Body of pancreas (tissue), 4 donors: ENCODE results near the gene POMT2. TPM values are rescaled to one million over a fixed set of nuclear protein-coding genes. Genes with fewer than 3 reads are reported as not detected.

Source experiments
- ATAC-seq: fragments of 150-250 bp; one replicate; pipeline ENCODE4 v1.9.1; 2016
- DNase-seq, 4 donors: peaks; one replicate each; pipeline ENCODE4 v3.0.0-alpha.2; 2019
- H3K27ac ChIP-seq, 4 donors: fragments of 200-600 bp; sonication (generic); 1 replicate in 3 of 4; 2 replicates in 1 of 4; pipeline versions ENCODE4 v1.5.1 to v1.6.1; 2016 to 2019; ENCODE audit warnings: mild to moderate bottlenecking in 1 of 4, mixed read lengths in 1 of 4, moderate library complexity in 1 of 4
- H3K27me3 ChIP-seq, 2 donors: fragments of 200-600 bp; sonication (generic); one replicate each; pipeline ENCODE4 v1.6.0; 2016; ENCODE audit warnings: mild to moderate bottlenecking in 1 of 2
- H3K36me3 ChIP-seq, 2 donors: fragments of 200-600 bp; sonication (generic); replicated peaks in 1 of 2; 2 replicates each; pipeline ENCODE4 v1.5.1; 2016; ENCODE audit warnings: low read depth in 2 of 2; ENCODE audit not compliant: insufficient read depth in 1 of 2
- H3K4me1 ChIP-seq: fragments of 200-600 bp; sonication (generic); one replicate; pipeline ENCODE4 v1.6.0; 2016
- H3K4me3 ChIP-seq, 2 donors: fragments of 200-600 bp; sonication (generic); 1 replicate in 1 of 2; 2 replicates in 1 of 2; pipeline ENCODE4 v1.5.1; 2016 to 2019
- H3K9me3 ChIP-seq, 3 donors: fragments of 200-600 bp; sonication (generic); 1 replicate in 2 of 3; 2 replicates in 1 of 3; pipeline ENCODE4 v1.5.1; 2016
- POLR2A ChIP-seq, 3 donors: fragments of 450-650 bp; IDR thresholded peaks; one replicate each; pipeline ENCODE4 v1.6.1; 2016; ENCODE audit warnings: antibody characterized with exemption in 3 of 3, mild to moderate bottlenecking in 2 of 3
- WGBS, 2 donors: methylation state at CpG; one replicate each; pipeline ENCODE4 v1.1.5; 2017; 5-methylcytosine and 5-hydroxymethylcytosine counted together
- intact Hi-C: fragments of 100-400 bp; cut with DNase I; formaldehyde crosslinking; loops from one replicate; pipeline ENCODE4 v1.15.1; 2023
- total RNA-seq, 2 donors: library from RNA; depleted of rRNA; stranded (reverse); fragments of >200 nt; gene quantifications; one replicate each; pipeline ENCODE4 v1.1.0, GENCODE V29; 2016
- TF ChIP-seq, protein P1 (sequence below), 7 experiments: fragments of 450-650 bp in 4 of 7; fragments of 200-600 bp in 3 of 7; sonication (generic) in 3 of 7; IDR thresholded peaks; one replicate each; pipeline ENCODE4 v1.5.1; 2016 to 2019; ENCODE audit warnings: antibody characterized with exemption in 7 of 7

The POMT2 gene
- total RNA-seq, 2 donors from 2014 or later, result 22.6 to 45.2 TPM

DNA sequence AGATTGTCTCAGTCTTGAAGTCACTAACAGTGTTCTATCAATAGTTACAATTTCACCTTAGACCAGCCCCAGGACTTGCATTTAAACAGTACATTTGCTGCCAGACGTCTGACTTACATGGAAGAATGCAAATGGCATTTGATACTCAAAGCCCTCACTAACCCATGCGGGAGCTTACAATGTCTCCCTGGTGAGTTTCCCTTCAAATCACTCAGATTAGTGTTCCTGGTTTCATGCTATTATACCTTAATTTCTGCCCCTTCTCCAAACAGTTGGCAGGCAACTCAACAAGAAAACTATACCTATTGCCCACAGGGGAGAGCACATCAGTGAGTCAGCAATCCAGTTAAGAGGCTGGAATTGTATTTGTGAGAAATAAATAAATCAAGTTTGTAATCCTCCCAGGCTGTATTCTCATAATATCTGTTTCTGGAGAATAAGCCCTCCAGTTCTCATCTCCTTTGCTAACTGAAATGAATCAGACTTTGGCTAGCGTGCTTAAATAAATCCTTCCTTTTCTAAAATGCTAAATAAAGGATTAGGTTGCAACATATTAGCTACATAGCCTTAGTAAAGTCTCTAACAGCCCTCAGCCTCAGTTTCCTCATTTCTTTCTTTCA, 23.8 kb upstream of the POMT2 start:
- WGBS, 2 donors, result 83 to 94% methylated on average over 3 of the region's 3 CpGs
- ATAC-seq, result no peak
- TF ChIP-seq POLR2A (IDR thresholded peaks at IDR 0.05), result no peak
- TF ChIP-seq, protein P1, sequence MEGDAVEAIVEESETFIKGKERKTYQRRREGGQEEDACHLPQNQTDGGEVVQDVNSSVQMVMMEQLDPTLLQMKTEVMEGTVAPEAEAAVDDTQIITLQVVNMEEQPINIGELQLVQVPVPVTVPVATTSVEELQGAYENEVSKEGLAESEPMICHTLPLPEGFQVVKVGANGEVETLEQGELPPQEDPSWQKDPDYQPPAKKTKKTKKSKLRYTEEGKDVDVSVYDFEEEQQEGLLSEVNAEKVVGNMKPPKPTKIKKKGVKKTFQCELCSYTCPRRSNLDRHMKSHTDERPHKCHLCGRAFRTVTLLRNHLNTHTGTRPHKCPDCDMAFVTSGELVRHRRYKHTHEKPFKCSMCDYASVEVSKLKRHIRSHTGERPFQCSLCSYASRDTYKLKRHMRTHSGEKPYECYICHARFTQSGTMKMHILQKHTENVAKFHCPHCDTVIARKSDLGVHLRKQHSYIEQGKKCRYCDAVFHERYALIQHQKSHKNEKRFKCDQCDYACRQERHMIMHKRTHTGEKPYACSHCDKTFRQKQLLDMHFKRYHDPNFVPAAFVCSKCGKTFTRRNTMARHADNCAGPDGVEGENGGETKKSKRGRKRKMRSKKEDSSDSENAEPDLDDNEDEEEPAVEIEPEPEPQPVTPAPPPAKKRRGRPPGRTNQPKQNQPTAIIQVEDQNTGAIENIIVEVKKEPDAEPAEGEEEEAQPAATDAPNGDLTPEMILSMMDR (IDR thresholded peaks at IDR 0.05), result no peak

DNA sequence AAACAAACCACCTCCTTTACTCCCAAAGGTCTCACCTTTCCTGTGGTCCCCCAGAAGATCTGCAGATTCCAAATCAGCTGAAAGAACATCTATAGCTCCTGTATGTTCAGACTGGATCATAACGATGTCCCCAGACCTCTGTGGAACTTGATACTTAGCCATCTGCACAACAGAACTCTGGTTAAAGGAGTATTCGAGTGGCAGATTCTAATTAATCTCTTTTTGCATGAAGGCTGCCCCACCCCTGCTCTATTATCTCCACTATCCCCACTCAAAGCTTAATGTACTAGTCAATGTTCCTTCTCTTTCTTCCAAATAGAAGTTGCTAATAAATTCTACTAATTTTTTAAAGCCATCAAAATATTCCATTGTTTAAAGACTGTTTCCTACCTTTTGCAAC, 23.0 kb upstream of the POMT2 start:
- intact Hi-C loops, result no loop called here
- H3K27me3 ChIP-seq, result no peaks in the 10 kb centered on the region
- no peaks in the 10 kb centered on the region for H3K4me1 ChIP-seq
- no peak overlapping the region for H3K4me3 ChIP-seq
- H3K27ac ChIP-seq, result no peak overlapping the region
- no peak for ATAC-seq
- no peak for DNase-seq
- peaks cover 3 to 7% of the 10 kb centered on the region in 2 donors for H3K36me3 ChIP-seq
- TF ChIP-seq POLR2A (IDR thresholded peaks at IDR 0.05), result no peak
- TF ChIP-seq, protein P1 (IDR thresholded peaks at IDR 0.05), result no peak
- WGBS, 2 donors, result 83 to 84% methylated on average over 2 of the region's 2 CpGs
- H3K9me3 ChIP-seq, result no peaks in the 10 kb centered on the region

More for the DNA sequence above, 23.8 kb upstream of the POMT2 start:
- intact Hi-C loops, result no loop called here
- Histone ChIP-seq H3K27ac (no peak overlapping the region), H3K4me1 (no peaks in the 10 kb centered on the region), H3K36me3 (peaks cover 3 to 7% of the 10 kb centered on the region in 2 donors), H3K27me3 (no peaks in the 10 kb centered on the region), H3K9me3 (no peaks in the 10 kb centered on the region), H3K4me3 (no peak overlapping the region)
- no peak for DNase-seq

DNA sequence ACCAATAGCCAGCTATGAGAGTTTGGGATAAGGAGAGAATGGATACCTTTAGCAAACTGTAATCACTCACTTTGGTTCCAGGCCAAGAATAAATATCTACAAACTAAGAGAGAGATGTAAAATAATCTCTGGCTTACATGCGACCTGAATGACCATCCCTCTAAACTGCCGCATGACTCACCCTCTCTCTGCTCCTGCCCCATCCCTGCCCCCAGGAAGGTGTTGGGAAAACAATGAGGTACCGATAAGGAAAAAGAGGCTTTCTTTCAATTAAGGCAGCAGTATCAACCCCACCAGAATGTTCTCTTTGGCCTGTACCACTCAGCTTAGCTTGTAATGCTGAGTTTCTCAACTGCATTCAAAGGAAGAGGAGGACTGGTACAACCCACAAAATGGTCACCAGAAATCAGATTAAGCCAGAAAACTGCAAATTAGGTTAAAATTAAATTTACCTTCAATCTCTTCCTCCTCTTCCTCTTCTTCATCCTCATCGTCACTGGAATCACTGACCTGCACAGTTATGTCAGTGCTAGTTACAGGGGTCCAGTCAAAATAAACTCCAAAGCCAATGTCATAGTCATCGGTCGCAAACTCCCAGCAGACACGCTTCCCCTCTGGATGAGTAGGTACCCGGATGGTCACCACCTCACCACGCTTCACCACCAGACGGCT, 22.2 kb upstream of the POMT2 start:
- H3K27me3 ChIP-seq, result no peaks in the 10 kb centered on the region
- no peaks in the 10 kb centered on the region for H3K9me3 ChIP-seq
- H3K27ac ChIP-seq, result no peak overlapping the region
- H3K36me3 ChIP-seq, result peaks cover 3 to 7% of the 10 kb centered on the region in 2 donors
- H3K4me1 ChIP-seq, result no peaks in the 10 kb centered on the region
- WGBS, 2 donors, result 86 to 88% methylated on average over 10 of the region's 10 CpGs
- intact Hi-C loops, result no loop called here
- no peak overlapping the region for H3K4me3 ChIP-seq
- ATAC-seq (no peak), DNase-seq (no peak)
- TF ChIP-seq, protein P1 (IDR thresholded peaks at IDR 0.05), result no peak
- no peak for TF ChIP-seq POLR2A (IDR thresholded peaks at IDR 0.05)

DNA sequence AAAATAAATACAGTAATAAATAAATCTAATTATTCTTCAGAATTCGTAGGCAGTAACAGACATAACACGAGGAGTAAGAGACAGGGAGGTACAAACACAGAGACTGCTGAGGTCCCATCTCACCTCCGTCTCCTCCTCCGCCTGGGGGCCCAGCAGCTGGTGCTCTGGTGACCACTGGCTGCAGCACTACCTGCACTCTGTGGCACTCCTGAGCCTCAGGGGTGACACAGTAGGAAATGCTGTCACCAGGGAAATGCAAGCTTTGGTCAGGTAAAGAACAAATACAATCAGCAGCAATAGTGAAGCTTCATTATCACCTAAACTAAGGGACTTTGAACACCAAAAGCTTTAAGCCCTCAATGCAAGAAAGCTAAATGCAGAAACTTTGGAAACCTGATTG, 19.7 kb upstream of the POMT2 start:
- peaks cover 3 to 7% of the 10 kb centered on the region in 2 donors for H3K36me3 ChIP-seq
- DNase-seq, result no peak
- no peak overlapping the region for H3K27ac ChIP-seq
- 79 to 92% methylated on average over 4 of the region's 4 CpGs for WGBS, 2 donors
- H3K27me3 ChIP-seq, result no peaks in the 10 kb centered on the region
- intact Hi-C loops, result no loop called here
- H3K4me3 ChIP-seq, result no peak overlapping the region
- H3K9me3 ChIP-seq, result no peaks in the 10 kb centered on the region
- TF ChIP-seq, protein P1 (IDR thresholded peaks at IDR 0.05), result no peak
- TF ChIP-seq POLR2A (IDR thresholded peaks at IDR 0.05), result no peak
- H3K4me1 ChIP-seq, result no peaks in the 10 kb centered on the region
- ATAC-seq, result no peak

DNA sequence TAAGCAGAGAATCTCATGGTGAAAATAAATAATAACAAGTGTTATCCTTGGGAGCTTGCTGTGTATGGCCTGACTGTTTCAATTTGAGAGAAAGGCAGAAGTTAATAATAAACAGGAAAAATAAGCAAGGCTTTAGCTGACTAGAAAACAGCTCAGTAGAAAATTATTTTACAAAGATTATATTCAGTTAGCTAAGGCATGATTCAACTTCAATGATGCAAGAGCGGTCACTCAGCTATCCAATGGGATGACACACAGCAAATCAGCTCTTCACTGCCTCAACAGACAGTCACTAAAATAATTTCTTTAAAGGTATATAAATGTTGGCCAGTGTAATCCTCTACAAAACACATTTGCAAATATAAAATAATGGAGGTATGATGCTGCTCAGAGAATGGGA, 18.7 kb upstream of the POMT2 start:
- DNase-seq (no peak), ATAC-seq (no peak)
- Histone ChIP-seq H3K4me1 (no peaks in the 10 kb centered on the region), H3K36me3 (peaks cover 3 to 7% of the 10 kb centered on the region in 2 donors), H3K9me3 (no peaks in the 10 kb centered on the region), H3K27ac (no peak overlapping the region), H3K27me3 (no peaks in the 10 kb centered on the region), H3K4me3 (no peak overlapping the region)
- TF ChIP-seq POLR2A (IDR thresholded peaks at IDR 0.05), result no peak
- TF ChIP-seq, protein P1 (IDR thresholded peaks at IDR 0.05), result no peak
- intact Hi-C loops, result no loop called here
- WGBS, 2 donors, result 100% methylated on average over 1 of the region's 1 CpG
